ENCODE results near the gene ARRDC5. TPM values are rescaled to one million over a fixed set of nuclear protein-coding genes. Genes with fewer than 3 reads are reported as not detected.

Gene ARRDC5
- polyA plus RNA-seq, 1 donor (not counting 4 experiments of a cell fraction or from before 2014, with no cell fraction given) = not detected

GRCh38 chr19:4866595-4867424, 35.9 kb downstream of the ARRDC5 start:
- no peak for DNase-seq (ENCODE audit: low read depth, low spot score)
- Histone ChIP-seq H3K4me3 (ENCODE audit: control insufficient read depth in 2 of 3, extremely low read depth in 1 of 3, insufficient read depth in 2 of 3, low read depth in 1 of 3, low read length in 3 of 3) (peak overlapping the region; percentile 83 to 97 (median 89)), H3K27me3 (ENCODE audit: control insufficient read depth, extremely low read depth, insufficient read depth, low read length) (no peaks in the 10 kb centered on the region), H2AFZ (ENCODE audit: control insufficient read depth, low read length) (peak overlapping the region; percentile 49), H3K4me2 (ENCODE audit: control insufficient read depth, extremely low read depth, insufficient read depth, low read depth, low read length) (peak overlapping the region; percentile 96), H4K20me1 (ENCODE audit: control insufficient read depth, extremely low read depth, insufficient read depth, low read length) (peaks cover 5% of the 10 kb centered on the region), H3K9me1 (ENCODE audit: control insufficient read depth, extremely low read depth, insufficient read depth, low read length) (peaks cover 3% of the 10 kb centered on the region), H3K27ac (ENCODE audit: control insufficient read depth, insufficient read depth, low read length) (peak overlapping the region; percentile 51), H3K9ac (ENCODE audit: control insufficient read depth, extremely low read depth, insufficient read depth, low read length) (peak overlapping the region; percentile 84), H3K36me3 (ENCODE audit: control insufficient read depth in 2 of 2, extremely low read depth in 1 of 2, insufficient read depth in 2 of 2, low read length in 2 of 2) (peaks cover 3% of the 10 kb centered on the region in 2 experiments), H3K79me2 (ENCODE audit: control insufficient read depth, insufficient read depth, low read length) (peaks cover 36% of the 10 kb centered on the region), H3K9me3 (ENCODE audit: control insufficient read depth, low read depth, low read length) (no peaks in the 10 kb centered on the region), H3K4me1 (ENCODE audit: control insufficient read depth, extremely low read depth, insufficient read depth, low read length) (peaks cover 21% of the 10 kb centered on the region)
- no peak for TF ChIP-seq CTCF (optimal IDR thresholded peaks at IDR 0.05 in 1 of 3, IDR thresholded peaks at IDR 0.05 in 1 of 3, conservative IDR thresholded peaks at IDR 0.05 in 1 of 3; ENCODE audit: extremely low read depth in 1 of 3, insufficient read depth in 2 of 3, low read length in 3 of 3)
- no peak for TF ChIP-seq EZH2 (IDR thresholded peaks at IDR 0.05; ENCODE audit: low read length)
- FAIRE-seq = no peak
- dilution Hi-C loops (cut with MboI; ENCODE audit: extremely low pct_ligation_motif_present, low sequenced_read_pairs) = no loop called here

- Histone ChIP-seq H3K4me1 (ENCODE audit: control insufficient read depth, extremely low read depth, insufficient read depth, low read length) (peaks cover 7% of the 10 kb centered on the region), H3K79me2 (ENCODE audit: control insufficient read depth, insufficient read depth, low read length) (peaks cover 28% of the 10 kb centered on the region), H2AFZ (ENCODE audit: control insufficient read depth, low read length) (no peak overlapping the region), H3K27me3 (ENCODE audit: control insufficient read depth, extremely low read depth, insufficient read depth, low read length) (no peaks in the 10 kb centered on the region), H4K20me1 (ENCODE audit: control insufficient read depth, extremely low read depth, insufficient read depth, low read length) (no peaks in the 10 kb centered on the region), H3K9ac (ENCODE audit: control insufficient read depth, extremely low read depth, insufficient read depth, low read length) (no peak overlapping the region), H3K4me3 (ENCODE audit: control insufficient read depth in 2 of 3, extremely low read depth in 1 of 3, insufficient read depth in 2 of 3, low read depth in 1 of 3, low read length in 3 of 3) (no peak overlapping the region), H3K4me2 (ENCODE audit: control insufficient read depth, extremely low read depth, insufficient read depth, low read depth, low read length) (no peak overlapping the region), H3K36me3 (ENCODE audit: control insufficient read depth in 2 of 2, extremely low read depth in 1 of 2, insufficient read depth in 2 of 2, low read length in 2 of 2) (peaks cover 12 to 22% of the 10 kb centered on the region in 2 experiments), H3K27ac (ENCODE audit: control insufficient read depth, insufficient read depth, low read length) (no peak overlapping the region), H3K9me1 (ENCODE audit: control insufficient read depth, extremely low read depth, insufficient read depth, low read length) (no peaks in the 10 kb centered on the region), H3K9me3 (ENCODE audit: control insufficient read depth, low read depth, low read length) (no peaks in the 10 kb centered on the region)
- dilution Hi-C loops (cut with MboI; ENCODE audit: extremely low pct_ligation_motif_present, low sequenced_read_pairs) = no loop called here
- TF ChIP-seq CTCF (optimal IDR thresholded peaks at IDR 0.05 in 1 of 3, IDR thresholded peaks at IDR 0.05 in 1 of 3, conservative IDR thresholded peaks at IDR 0.05 in 1 of 3; ENCODE audit: extremely low read depth in 1 of 3, insufficient read depth in 2 of 3, low read length in 3 of 3) (no peak), EZH2 (IDR thresholded peaks at IDR 0.05; ENCODE audit: low read length) (no peak)
- FAIRE-seq = no peak
- DNase-seq (ENCODE audit: low read depth, low spot score) = no peak
Observed at GRCh38 chr19:4861147-4861546, 41.5 kb downstream of the ARRDC5 start.

All from keratinocyte (primary cell).